Esophagus mucosa (tissue), 1 donor: ENCODE data around the gene EED. TPM values are rescaled to one million over a fixed set of nuclear protein-coding genes. Genes with fewer than 3 reads are reported as not detected.
"Not testable (repeated sequence)": the region's sequence is repeated elsewhere in the genome, so short reads cannot be mapped to it uniquely, and the experiment has no call there.

Source experiments
- ATAC-seq: fragments of 200-7000 bp; cut with Tn5 transposase; one replicate; pipeline ENCODE4 v1.9.1; 2020
- total RNA-seq: library from RNA; stranded (reverse); gene quantifications from one replicate; pipeline ENCODE4 v1.2.4, GENCODE V29; 2023
- donor health status: DM: yes; HTN: yes; CAD: no.

The EED gene
- total RNA-seq, 1 donor from 2014 or later = 10.6 TPM

DNA sequence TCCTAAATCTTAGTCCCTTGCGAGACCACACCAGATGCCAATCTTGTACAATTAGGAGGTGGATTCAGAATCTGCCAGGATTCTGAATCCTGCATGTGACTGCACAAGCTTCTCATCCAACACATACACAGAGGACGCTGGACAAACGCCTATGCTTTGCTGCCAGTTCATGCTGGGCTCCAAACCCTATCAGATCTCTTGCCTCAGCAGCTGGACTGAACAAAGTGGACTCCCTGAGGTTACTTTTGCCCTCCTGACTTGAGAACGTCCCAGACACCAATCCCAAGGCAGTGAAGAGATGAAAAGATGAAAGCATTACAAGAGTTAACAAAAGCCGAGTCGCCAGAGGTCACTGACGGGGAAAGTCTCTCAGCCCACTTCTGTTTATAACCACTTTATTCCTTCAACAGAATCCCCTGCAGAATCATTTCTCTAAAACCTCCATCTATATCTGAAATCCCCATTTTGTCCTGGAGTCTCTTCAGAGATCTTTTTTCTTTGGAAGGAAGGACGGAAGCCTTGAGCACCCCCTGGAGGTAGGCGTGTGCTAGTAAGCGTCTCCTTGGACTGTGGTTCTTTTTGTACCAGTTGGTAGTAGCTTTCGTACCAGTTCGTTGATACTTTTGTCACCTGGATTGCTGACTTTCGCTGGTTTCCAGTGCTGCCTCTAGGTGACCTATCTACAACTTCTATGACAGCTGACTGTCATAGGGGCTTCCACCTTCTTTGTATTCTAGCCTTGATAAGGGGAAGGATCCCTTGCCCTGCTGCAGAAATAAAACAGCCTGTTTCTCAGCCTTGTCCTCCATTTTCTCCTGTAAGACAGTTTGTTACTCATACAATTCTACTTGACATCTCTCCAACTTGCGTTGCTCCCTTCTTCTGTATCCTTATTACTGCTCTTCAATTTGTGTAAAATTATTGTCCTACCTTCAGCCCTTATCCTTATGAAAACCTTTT, 26.1 kb upstream of the EED start:
- peak; percentile 83 for ATAC-seq

DNA sequence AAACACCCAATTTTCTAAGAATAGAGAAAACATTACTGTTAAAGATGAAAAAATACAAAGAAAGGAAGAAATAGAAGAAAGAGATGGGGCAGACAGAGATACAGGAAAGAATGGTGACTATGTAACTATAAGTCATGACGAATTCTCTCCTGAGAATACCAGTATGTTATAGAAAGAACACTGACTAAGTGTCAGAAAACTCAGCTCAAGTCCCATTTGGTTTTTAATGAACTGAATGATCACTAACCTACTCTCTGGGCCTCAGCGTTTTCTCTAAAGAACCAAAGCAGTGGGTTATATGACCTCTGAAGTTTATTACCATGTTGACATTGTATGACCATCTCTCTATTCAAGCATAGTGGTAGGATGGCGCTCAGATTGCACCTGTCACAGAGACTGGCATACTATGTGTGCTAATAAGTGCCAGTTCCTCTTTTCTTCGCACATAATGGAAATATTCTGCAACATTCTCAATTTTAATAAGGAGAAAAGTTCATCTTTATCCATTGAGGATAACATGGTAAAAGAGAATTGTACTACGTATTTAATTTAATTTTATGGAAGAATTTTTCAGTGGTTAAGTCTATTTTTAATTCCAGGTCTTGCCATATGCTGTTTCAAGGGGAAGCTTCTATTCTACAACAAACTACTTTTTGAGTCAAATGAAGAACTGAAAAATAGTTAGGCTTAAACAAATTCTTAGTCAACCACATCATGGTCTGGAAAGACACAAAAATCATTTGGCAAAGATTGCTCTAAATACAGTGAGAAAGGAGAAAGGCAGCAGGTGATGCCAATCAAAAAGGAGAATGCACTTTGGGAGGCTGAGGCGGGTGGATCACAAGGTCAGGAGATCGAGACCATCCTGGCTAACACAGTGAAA, 25.0 kb upstream of the EED start:
- no peak for ATAC-seq

DNA sequence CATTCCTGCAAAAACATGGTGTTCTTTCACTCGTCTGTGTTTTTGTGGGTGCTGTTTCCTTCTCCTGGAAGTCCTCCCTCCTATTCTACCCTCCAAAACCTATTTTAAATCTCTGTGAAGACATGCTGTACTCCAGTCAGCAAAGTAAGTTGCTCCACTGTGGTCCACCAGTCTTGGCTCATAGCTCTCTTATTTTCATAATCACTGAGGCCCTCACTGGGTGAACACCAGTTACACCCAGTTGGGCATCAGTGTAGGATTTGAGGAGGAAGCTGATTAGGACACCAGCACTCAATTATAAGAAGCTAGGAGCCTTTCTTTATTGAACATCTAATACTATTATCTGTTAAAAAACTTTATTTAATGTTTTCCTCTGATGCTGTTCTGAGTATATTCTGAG, 23.9 kb upstream of the EED start:
- ATAC-seq = no peak

DNA sequence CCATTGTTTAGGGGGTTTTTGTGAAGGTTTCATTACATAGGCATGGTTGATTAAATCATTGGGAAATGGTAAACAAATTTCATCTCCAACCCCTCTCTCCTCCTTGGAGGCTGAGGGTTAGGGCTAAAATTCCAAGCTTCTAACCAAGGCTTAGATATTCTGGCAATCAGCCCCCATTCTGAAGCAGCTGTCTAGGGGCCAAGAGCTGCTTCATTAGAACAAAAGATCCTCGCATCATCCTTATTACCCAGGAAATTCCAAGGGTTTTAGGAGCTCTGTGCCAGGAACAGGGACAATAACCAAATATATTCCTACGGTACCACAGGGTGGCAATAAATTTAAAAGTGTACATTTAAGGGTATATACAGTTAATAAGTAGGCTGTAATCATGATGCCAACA, 22.5 kb upstream of the EED start:
- ATAC-seq = no peak

DNA sequence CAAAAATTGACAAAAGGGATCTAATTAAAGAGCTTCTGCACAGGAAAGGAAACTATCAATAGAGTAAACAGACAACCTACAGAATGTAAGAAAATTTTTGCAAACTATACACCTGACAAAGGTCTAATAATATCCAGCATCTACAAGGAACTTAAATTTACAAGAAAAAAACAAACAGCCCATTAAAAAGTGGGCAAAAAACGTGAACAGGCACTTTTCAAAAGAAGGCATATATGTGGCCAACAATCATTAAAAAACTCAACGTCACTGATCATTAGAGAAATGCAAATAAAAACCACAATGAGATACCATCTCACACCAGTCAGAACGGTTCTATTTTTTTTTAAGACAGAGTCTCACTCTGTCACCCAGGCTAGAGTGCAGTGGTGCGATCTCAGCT, 20.0 kb upstream of the EED start:
- not testable (repeated sequence) for ATAC-seq

DNA sequence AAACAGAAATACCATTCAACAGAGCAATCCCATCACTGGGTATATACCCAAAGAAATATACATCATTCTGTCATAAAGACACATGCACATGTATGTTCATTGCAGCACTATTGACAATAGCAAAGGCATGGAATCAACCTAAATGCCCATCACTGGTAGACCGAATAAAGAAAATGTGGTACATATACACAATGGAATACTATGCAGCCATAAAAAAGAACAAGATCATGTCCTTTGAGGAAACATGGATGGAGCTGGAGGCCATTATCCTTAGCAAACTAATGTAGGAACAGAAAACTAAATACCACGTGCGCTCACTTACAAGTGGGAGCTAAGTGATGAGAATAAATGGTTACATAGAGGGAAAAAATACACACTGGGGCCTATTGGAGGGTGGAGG, 19.2 kb upstream of the EED start:
- ATAC-seq = not testable (repeated sequence)

DNA sequence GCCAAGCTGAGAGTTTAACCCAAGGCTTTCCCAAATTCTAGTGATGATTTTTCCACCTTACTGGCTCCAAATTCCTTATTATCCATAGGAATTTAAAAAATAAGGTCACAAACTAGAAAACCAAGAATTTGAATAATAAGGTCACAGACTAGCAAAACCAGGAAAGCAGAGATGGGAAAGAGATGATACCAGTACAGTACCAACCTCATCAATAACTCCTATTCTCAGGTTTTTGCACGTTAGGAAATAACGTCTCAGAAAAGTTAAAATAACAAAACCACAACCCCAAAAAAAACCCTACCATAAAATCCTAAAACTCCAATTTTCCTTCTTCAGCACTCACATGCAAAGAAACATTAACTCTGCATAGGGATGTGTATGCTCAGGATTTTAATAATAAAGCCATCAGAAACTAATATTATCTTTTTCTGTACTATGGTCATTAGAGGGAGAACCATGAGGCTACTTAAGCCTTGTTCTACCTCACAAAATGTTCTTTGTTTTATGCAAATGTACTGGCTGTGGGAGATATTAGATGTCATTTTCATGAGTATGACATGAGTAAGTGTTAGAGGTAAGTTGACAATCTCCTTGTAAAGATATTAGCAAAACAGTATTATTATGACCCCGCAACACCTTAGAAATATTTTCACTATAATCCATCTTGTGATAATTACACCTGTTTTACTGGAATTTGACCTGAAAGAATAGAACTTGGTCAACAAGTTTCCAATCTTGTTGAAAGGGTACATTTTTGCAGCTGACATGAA, 16.1 kb upstream of the EED start:
- no peak for ATAC-seq

DNA sequence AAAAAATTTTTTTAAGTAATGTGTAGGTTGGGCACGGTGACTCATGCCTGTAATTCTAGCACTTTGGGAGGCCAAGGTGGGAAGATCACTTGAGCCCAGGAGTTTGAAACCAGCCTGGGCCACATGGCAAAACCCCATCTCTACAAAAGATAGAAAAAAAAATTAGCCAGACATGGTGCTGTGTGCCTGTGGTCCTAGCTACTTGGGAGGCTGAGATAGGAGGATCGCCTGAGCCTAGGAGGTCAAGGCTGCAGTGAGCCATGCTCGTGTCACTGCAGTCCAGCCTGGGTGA, 15.6 kb upstream of the EED start:
- not testable (repeated sequence) for ATAC-seq

DNA sequence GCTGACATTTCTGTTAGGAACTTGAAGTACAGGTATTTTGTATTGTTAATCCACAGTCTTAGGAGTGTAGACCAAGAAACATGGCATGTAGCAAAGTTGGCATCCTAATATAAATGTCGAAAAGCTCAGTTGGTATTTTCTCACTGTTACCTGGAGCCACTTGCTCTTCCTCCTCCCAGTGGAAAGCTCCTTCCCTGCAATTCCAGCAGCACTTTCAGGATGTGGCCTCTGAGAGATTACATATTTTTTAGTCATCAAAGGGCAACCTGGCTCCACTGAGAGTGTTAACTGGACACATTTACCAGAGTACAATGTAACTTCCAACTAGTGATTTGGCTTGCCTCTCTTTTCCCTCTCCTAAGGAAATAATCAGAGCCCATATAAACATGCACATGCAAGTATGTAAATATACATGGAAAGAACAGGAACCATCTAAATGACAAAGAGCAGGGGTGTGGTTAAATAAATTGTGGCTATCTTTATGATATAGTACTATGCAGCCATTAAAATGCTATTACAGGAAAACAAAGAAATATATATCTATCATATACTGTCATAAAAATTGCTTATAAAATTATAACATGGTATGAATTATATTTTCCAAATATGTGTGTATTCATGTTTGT, 14.3 kb upstream of the EED start:
- peak; percentile 52 for ATAC-seq

DNA sequence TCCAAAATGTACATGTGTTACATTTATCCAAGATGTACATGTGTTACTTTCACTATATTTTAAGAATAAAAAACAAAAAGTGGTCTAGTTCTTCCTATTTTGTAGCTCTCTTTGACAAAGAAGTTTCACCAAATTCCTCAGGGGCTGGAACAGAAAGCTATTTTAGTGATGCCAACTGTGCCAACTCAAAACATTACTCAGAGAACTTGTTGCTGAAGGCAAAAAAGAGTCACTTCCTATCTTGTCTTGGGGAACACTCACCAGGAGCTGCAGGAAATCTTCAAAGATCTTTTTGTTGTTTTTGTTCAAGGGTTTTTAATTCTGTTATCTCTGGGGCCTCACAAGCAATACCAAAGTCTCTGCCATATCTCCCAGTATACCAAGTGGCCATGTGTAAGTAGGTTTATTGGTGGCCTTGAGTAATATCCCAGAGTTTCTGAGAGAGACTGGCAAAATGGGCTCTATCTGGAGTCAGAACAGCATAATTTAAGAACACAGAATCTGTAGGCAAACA, 13.6 kb upstream of the EED start:
- ATAC-seq = no peak

DNA sequence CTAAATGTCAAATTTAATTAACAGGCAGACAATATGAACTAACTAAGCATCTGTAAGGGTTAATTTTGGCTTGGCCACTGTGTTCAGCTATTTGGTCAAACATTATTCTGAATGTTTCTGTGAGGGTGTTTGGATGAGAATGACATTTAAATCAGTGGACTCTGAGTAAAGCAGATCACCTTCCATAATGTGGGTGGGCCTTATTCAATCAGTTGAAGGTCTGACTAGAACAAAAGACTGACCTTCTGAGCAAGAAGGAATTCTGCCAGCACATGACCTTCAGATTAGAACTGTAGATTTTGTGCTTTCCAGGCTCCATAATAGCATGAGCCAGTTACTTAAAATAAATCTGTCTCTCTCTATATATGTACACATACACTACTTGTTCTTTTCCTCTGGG, 12.0 kb upstream of the EED start:
- no peak for ATAC-seq

DNA sequence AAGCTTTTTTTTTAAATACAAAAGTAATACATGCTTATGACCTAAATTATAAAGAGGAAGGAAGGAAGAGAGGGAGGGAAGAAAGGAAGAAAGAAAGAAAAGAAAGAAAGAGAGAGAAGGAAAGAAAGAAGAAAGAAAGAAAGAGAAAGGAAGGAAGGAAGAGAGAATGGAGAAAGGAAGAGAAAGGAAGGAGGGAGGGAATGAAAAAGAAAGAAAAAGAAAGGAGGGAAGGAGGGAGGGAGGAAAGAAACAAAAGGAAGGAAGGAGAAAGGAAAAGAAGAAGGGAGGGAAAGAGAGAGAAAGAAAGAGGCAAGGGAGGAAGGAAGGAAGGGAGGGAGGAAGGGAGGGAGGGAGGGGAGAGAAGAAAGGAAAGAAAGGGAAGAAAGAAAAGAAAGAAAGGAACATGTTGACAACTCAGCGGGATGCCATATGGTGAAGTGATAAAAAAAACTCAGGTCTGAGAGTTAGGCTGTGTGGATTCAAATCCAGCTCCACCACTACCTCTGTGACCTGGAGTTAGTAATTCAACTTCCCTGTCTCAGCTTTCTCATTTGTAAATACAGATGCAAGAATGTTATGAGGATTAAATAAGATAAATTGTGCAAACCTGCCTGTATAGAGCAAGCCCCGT, 9.6 kb upstream of the EED start:
- ATAC-seq = no peak

DNA sequence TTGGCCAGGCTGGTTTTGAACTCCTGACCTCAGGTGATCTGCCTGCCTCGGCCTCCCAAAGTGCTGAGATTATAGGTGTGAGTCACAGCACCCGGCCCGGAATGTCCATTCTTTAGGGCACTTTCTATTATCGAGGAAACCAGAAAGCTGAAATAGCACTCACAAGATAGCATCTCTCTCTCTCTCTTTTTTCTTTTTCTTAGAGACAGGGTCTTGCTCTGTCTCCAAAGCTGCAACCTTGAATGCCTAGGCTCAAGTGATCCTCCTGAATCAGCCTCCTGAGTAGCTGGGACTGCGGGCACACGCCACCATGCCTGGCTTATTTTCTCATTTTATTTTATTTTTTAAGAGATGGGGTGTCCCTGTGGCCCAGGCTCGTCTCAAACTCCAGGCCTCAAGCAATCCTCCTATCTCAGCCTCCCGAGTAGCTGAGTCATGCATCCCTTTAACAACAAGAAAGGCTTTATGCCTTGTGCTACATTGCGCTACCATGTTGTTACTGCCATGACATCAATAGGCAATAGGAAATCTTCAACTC, 7.2 kb upstream of the EED start:
- ATAC-seq = no peak

DNA sequence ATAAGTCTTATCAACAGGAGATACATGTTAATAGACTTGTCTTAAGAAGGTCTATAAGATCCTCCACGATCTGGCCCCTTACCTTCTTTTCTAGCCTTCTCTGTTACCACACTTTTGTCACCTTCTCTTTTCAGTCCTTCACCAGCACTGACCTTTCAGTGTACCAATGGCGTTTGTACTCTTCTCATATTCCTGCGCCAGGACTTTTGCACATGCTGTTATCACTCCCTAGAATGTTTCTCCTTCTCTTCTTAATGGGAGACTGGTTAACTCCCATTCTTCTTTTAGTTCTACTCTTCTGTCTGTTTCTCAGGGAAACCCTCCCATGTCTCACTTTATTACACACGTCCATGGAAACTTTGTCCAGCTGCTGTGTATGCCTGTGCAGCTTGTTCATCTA, 4.4 kb upstream of the EED start:
- no peak for ATAC-seq

DNA sequence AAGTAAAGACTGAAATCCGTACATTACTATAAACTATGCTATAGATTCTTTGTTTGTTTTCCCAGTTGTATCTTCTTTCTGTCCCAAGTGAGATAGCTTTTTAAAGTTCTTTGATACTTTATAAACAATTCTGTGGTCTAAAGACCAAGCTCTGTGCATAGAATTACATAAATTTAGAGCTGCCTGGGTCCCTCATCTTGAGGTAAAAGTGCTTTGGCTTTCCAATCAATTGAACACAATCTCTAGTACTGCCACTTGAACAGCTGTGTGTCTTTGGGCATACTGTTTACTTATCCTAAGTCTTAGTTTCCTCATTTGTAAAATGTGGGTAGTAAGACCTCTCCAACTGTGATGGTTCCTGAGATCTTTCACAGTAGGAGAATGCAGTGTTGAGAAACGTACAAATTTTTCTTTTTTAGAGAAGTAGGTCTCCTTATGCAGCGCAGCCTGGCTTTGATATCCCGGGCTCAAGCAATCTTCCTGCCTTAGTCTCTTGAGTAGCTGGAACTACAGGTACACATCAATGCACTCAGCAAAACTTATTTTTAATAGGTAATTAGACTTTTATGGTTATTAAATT, 2.5 kb upstream of the EED start:
- no peak for ATAC-seq

DNA sequence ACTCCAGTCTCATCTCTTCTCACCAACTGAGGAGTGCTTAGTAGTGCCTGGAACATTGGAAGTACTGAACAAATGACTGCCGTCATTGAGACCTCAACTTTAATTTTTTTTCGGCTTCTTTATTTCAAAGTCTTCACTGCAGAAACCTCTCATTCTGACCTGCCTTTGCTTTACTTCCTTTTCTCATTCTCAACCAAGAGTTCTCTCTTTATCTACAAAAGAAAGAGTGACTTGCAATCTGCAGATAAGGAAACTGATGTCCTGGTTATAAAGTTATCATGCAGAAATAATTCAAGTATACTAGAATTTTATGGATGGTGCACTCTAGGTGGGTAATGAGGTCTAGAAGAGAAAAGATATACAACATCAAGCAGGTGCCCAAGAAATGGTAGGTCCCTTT, 1.2 kb upstream of the EED start:
- ATAC-seq = no peak

DNA sequence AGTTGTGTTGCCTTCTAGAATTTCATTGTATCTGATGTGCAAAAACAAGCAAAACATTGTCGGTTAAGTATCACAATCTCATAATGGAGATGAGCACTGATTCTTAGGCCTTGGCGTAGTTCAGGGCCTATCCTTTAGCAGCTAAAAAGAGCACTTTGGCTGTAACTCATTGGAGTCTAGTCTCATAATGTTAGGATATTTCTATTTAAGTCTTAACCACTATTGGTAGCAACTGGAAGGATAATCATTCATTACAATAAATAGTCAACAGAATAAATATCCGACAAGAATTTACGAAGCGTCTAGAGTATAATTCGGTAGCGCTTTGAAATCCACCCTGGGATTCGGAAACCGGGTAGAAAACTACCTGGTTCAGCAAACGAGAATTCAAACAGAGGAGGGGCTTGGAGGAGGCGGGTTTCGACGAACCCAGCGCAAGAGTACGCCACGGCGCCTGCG, 461 bp upstream of the EED start:
- ATAC-seq = peak; percentile 89

DNA sequence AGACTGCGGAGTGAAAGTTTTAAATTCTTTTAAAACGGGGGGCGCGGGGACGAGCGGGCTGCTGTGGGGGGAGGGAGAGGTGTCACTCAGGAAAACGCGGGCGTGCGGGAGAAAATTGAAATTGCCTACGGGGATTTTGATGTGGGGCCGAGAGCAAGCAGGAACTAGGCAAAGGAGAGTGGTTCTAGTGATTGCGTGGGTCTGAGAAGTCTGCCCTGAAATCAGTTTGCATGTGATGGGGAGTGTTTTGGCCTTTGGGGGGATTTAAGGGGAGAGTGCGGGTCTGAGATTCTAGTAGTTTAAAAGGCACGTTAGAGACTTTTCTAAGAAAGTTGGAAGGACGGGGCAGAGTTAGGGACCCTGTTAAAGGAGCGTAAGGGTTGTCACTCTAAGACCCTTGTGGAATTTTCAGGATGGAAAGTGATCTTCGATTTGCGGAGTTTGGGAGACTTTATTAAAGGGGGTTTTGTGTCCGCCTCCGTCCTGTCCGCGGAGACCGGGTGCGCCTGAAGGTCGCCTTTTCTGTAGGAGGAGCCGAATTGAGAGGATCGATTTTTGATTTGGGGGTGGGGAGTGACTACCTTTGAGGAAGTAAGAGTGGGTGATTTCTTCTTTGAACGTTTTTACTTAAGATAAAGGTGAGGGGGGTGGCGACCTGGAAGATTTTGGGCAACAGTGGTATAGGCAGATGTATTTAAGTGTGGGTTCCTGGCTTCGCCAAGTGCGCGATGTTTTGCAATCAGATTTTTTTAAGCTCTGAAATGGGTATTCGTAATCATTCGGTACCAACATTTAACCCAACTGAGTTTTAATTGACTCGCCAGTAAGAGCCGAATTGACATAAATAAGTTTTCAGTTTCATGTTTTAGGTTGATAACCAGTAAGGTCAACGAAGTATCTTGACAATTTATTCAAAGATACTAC, 1.1 kb downstream of the EED start:
- no peak for ATAC-seq

DNA sequence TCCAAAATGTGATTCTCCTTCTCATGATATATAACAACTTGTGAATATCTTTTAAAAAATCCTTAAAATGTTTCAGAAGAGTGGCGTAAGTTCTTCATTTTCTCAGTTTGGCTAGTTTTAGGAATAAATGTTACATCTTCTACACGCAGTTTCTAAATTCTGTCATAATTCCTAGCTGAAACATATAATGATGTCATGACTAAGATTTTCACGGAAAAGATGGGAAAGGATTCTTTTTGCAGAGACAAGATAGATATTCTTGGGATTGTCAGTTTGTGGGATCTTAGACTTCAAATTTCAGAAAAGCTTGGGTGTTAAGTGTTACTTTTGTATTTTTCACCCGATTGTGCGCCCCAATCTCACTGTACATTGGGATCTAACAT, 1.7 kb downstream of the EED start:
- ATAC-seq = no peak

DNA sequence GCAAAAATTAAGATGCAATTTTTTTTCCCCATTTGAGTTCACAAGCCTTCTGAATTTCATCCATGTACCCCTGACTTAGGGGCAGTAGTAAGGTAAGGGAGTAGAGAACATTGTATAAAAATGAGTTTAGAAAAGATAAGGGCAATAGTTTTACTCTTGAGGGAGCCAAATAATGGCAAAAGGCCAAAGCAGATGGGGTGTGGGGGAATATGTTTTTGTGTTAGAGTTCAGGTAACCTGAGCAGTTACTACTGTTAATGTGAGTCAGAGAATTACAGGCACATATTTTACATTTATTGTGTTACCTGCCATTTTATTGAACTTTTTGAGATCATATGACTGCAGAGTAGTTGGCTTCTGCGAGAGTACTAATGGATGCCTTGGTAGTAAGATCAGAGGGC, 3.1 kb downstream of the EED start:
- ATAC-seq = no peak
